CD14-positive monocyte (primary cell): ENCODE data around the gene MEGF8. TPM values are rescaled to one million over a fixed set of nuclear protein-coding genes. Genes with fewer than 3 reads are reported as not detected.

Experiments
- DNase-seq, 3 donors: peaks; one replicate each; pipeline ENCODE4 v3.0.0-alpha.2; 2011 to 2022
- H2AFZ ChIP-seq: 2 replicates; pipeline ENCODE4 v1.6.0; 2012; ENCODE audit warnings: mild to moderate bottlenecking, low read depth, low read length, inconsistent platforms; ENCODE audit not compliant: insufficient read depth, poor library complexity, severe bottlenecking
- H3K27ac ChIP-seq, 2 donors: 1 replicate in 1 of 2; 2 replicates in 1 of 2; pipeline ENCODE4 v1.5.1; 2012 to 2013; ENCODE audit warnings: low read length in 2 of 2, control low read depth in 1 of 2, inconsistent platforms in 1 of 2, low read depth in 1 of 2, mild to moderate bottlenecking in 1 of 2
- H3K27me3 ChIP-seq, 2 donors: one replicate each; pipeline versions ENCODE4 v1.6.0 to v1.6.1; 2011 to 2013; ENCODE audit warnings: low read length in 2 of 2; ENCODE audit not compliant: control insufficient read depth in 2 of 2, insufficient read depth in 2 of 2
- H3K36me3 ChIP-seq, 2 donors: replicated peaks in 1 of 2; 1 replicate in 1 of 2; 2 replicates in 1 of 2; pipeline versions ENCODE4 v1.5.1 to v1.6.1; 2012 to 2013; ENCODE audit warnings: low read length in 2 of 2, control low read depth in 1 of 2, inconsistent platforms in 1 of 2, mild to moderate bottlenecking in 1 of 2; ENCODE audit not compliant: insufficient read depth in 2 of 2, control insufficient read depth in 1 of 2
- H3K4me1 ChIP-seq, 2 donors: 1 replicate in 1 of 2; 2 replicates in 1 of 2; pipeline versions ENCODE4 v1.5.1 to v1.6.1; 2012 to 2013; ENCODE audit warnings: low read length in 2 of 2, control low read depth in 1 of 2, inconsistent platforms in 1 of 2, mild to moderate bottlenecking in 1 of 2, moderate library complexity in 1 of 2; ENCODE audit not compliant: insufficient read depth in 2 of 2, control insufficient read depth in 1 of 2
- H3K4me2 ChIP-seq: replicated peaks from 2 replicates; pipeline ENCODE3; 2012; ENCODE audit warnings: low read length, moderate library complexity, mild to moderate bottlenecking; ENCODE audit not compliant: poor library complexity, severe bottlenecking; ENCODE audit errors: extremely low read depth
- H3K4me3 ChIP-seq, 3 experiments: fragments of 200-600 bp in 1 of 3; sonication (generic) in 1 of 3; replicated peaks in 1 of 3; 1 replicate in 2 of 3; 2 replicates in 1 of 3; pipeline ENCODE4 v1.5.1; 2011 to 2013; ENCODE audit warnings: low read length in 3 of 3, mild to moderate bottlenecking in 3 of 3, control low read depth in 2 of 3, low read depth in 2 of 3, inconsistent platforms in 1 of 3, moderate library complexity in 1 of 3
- H3K79me2 ChIP-seq: 2 replicates; pipeline ENCODE4 v1.6.0; 2012; ENCODE audit warnings: mild to moderate bottlenecking, control low read depth, inconsistent platforms, low read length, moderate library complexity; ENCODE audit not compliant: insufficient read depth
- H3K9ac ChIP-seq: 2 replicates; pipeline ENCODE4 v1.6.0; 2017; ENCODE audit warnings: low read length, mild to moderate bottlenecking; ENCODE audit not compliant: insufficient read depth, poor library complexity, severe bottlenecking
- H3K9me3 ChIP-seq, 2 donors: replicated peaks in 1 of 2; 1 replicate in 1 of 2; 2 replicates in 1 of 2; pipeline versions ENCODE4 v1.5.1 to v1.6.1; 2012 to 2013; ENCODE audit warnings: low read length in 2 of 2, control low read depth in 1 of 2; ENCODE audit not compliant: control insufficient read depth in 1 of 2, insufficient read depth in 1 of 2
- H4K20me1 ChIP-seq: 2 replicates; pipeline ENCODE4 v1.6.0; 2012; ENCODE audit warnings: mild to moderate bottlenecking, low read length, control low read depth, moderate library complexity; ENCODE audit not compliant: insufficient read depth
- H3K27ac Mint-ChIP-seq, 7 donors: one replicate each; pipeline ENCODE4 v1.8.0; 2020; ENCODE audit warnings: mild to moderate bottlenecking in 7 of 7, mixed read lengths in 7 of 7, moderate library complexity in 6 of 7, inconsistent platforms in 2 of 7
- H3K27me3 Mint-ChIP-seq, 3 donors: one replicate each; pipeline ENCODE4 v1.8.0; 2021 to 2022; ENCODE audit warnings: low read depth in 3 of 3, mild to moderate bottlenecking in 3 of 3, mixed read lengths in 3 of 3, moderate library complexity in 3 of 3, inconsistent platforms in 1 of 3
- H3K36me3 Mint-ChIP-seq, 2 donors: one replicate each; pipeline ENCODE4 v1.8.0; 2020; ENCODE audit warnings: mixed read lengths in 2 of 2, inconsistent platforms in 1 of 2, mild to moderate bottlenecking in 1 of 2
- H3K4me1 Mint-ChIP-seq: one replicate; pipeline ENCODE4 v1.8.0; 2020; ENCODE audit warnings: mild to moderate bottlenecking, mixed read lengths
- H3K4me3 Mint-ChIP-seq, 2 donors: one replicate each; pipeline ENCODE4 v1.8.0; 2020; ENCODE audit warnings: mild to moderate bottlenecking in 2 of 2, mixed read lengths in 2 of 2, moderate library complexity in 1 of 2
- H3K9me3 Mint-ChIP-seq, 7 donors: one replicate each; pipeline ENCODE4 v1.8.0; 2020 to 2022; ENCODE audit warnings: mixed read lengths in 7 of 7, mild to moderate bottlenecking in 6 of 7, moderate library complexity in 6 of 7, inconsistent platforms in 2 of 7
- CTCF ChIP-seq: fragments of 200-600 bp; IDR thresholded peaks from one replicate; pipeline ENCODE4 v1.8.0; 2022; ENCODE audit warnings: antibody characterized with exemption, mild to moderate bottlenecking
- WGBS: methylation state at CpG from one replicate; pipeline ENCODE4 v1.1.5; 2013; ENCODE audit warnings: missing lambda C conversion rate; ENCODE audit not compliant: insufficient coverage; 5-methylcytosine and 5-hydroxymethylcytosine counted together
- intact Hi-C, 2 donors: fragments of 100-400 bp; cut with micrococcal nuclease; formaldehyde crosslinking; loops; one replicate each; pipeline versions ENCODE4 v1.15.0 to v1.15.1; 2023
- polyA plus RNA-seq, 3 donors: library from polyadenylated mRNA; depleted of rRNA in 1 of 3; unstranded in 2 of 3; stranded (reverse) in 1 of 3; fragments of 300-500 nt in 2 of 3; fragments of >200 nt in 1 of 3; fragmentation: Illumina TruSeq in 2 of 3; gene quantifications; 1 replicate in 2 of 3; 2 replicates in 1 of 3; pipeline ENCODE4 v1.2.3, GENCODE V29; 2012 to 2021

Gene MEGF8
- polyA plus RNA-seq, 3 donors: 0.15 to 2.7 (median 0.27) TPM

GRCh38 chr19:42394751-42395150, 69.3 kb downstream of the MEGF8 start:
- Mint-ChIP-seq H3K27me3 (peaks cover 20 to 28% (median 25%) of the 10 kb centered on the region in 3 donors), H3K4me1 (peaks cover 26% of the 10 kb centered on the region), H3K4me3 (no peak overlapping the region), H3K27ac (peak overlapping the region in 1 of 7 donors; percentile 51), H3K36me3 (peaks cover 0 to under 1% of the 10 kb centered on the region in 2 donors), H3K9me3 (peaks cover 0 to 3% (median 0%) of the 10 kb centered on the region in 7 donors)
- Histone ChIP-seq H4K20me1 (no peaks in the 10 kb centered on the region), H3K9ac (no peak overlapping the region), H3K4me3 (no peak overlapping the region), H2AFZ (no peak overlapping the region), H3K27me3 (peaks cover 0 to 17% of the 10 kb centered on the region in 2 donors), H3K4me2 (no peak overlapping the region), H3K4me1 (peaks cover 23 to 25% of the 10 kb centered on the region in 2 donors), H3K27ac (no peak overlapping the region), H3K9me3 (no peaks in the 10 kb centered on the region), H3K36me3 (no peaks in the 10 kb centered on the region), H3K79me2 (peaks cover 8% of the 10 kb centered on the region)
- DNase-seq: no peak
- intact Hi-C loops: loop anchor here in 1 of 2 donors (10.0 kb wide), 1 partner anchor 270 kb away; no protein-coding TSS in a partner anchor
- TF ChIP-seq CTCF: no peak
- WGBS: 95% methylated on average over 8 of the region's 8 CpGs

- peaks cover 8% of the 10 kb centered on the region for H3K79me2 ChIP-seq
- peaks cover 9% of the 10 kb centered on the region for H4K20me1 ChIP-seq
- no peak for TF ChIP-seq CTCF
- WGBS: under 1% methylated on average over 42 of the region's 42 CpGs
- peaks cover 0 to 2% (median 0%) of the 10 kb centered on the region in 7 donors for H3K9me3 Mint-ChIP-seq
- H3K27me3 Mint-ChIP-seq: peaks cover 11 to 19% (median 18%) of the 10 kb centered on the region in 3 donors
- H3K4me3 ChIP-seq: peak overlapping the region; percentile 53 to 83 (median 76)
- H3K4me3 Mint-ChIP-seq: peak overlapping the region; percentile 88 to 99
- intact Hi-C loops: loop anchor here (2.0 to 10.0 kb wide), 2 partner anchors 72 to 272 kb away; partner anchors contain the start of gene MEGF8 (in 1 of the 2)
- H3K27ac Mint-ChIP-seq: peak overlapping the region; percentile 94 to 99 (median 97)
- peaks cover 29 to 33% of the 10 kb centered on the region in 2 donors for H3K4me1 ChIP-seq
- DNase-seq: peak; percentile 98 to 99 (median 98)
- H3K9ac ChIP-seq: peak overlapping the region; percentile 75
- peak overlapping the region; percentile 82 to 89 for H3K27ac ChIP-seq
- peak overlapping the region; percentile 87 for H2AFZ ChIP-seq
- peak overlapping the region; percentile 81 for H3K4me2 ChIP-seq
- peaks cover 32% of the 10 kb centered on the region for H3K4me1 Mint-ChIP-seq
- H3K27me3 ChIP-seq: no peaks in the 10 kb centered on the region
- no peaks in the 10 kb centered on the region for H3K9me3 ChIP-seq
- peaks cover 7 to 10% of the 10 kb centered on the region in 2 donors for H3K36me3 Mint-ChIP-seq
- no peaks in the 10 kb centered on the region for H3K36me3 ChIP-seq
These were observed 71.2 kb downstream of the MEGF8 start for GRCh38 chr19:42396381-42397262.
